ENCODE measurements around the gene RAB3IL1. TPM values are rescaled to one million over a fixed set of nuclear protein-coding genes. Genes with fewer than 3 reads are reported as not detected.

The RAB3IL1 gene
- total RNA-seq, 2 donors from 2014 or later, result 9.7 to 14.9 TPM

DNA sequence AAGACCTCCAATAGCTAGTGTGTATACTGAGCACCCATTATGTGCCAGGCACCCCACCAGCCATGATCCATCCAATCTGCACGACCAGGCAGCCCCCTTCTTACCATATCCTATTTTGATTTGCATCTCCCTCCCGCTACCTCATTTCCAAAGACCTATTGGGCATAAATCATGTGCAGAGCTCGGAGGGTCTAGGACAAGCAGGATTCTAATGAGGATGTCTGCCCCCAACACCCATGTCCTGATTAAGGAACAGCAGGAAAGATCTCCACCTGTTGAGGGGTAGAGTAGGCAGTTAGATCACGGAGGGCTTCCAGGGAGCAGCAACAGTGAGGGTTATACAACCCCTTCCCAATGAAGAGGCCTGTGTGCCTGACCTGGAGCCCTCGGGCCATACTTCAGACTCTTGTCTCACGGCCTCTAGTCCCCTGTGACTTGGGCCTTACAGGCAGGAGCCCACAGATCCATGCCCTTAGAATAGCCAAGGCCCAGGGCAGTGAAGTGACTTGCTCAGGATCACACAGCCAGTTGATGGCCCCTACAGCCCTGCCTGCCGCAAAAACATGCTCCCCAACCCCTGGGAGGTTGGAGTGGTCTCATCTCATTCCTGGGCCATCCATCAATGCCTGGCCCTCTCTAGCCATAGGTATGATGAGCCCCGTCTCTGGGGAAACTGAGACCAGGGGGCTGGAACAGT is 3.5 kb downstream of the RAB3IL1 start:
- TF ChIP-seq, protein P1, sequence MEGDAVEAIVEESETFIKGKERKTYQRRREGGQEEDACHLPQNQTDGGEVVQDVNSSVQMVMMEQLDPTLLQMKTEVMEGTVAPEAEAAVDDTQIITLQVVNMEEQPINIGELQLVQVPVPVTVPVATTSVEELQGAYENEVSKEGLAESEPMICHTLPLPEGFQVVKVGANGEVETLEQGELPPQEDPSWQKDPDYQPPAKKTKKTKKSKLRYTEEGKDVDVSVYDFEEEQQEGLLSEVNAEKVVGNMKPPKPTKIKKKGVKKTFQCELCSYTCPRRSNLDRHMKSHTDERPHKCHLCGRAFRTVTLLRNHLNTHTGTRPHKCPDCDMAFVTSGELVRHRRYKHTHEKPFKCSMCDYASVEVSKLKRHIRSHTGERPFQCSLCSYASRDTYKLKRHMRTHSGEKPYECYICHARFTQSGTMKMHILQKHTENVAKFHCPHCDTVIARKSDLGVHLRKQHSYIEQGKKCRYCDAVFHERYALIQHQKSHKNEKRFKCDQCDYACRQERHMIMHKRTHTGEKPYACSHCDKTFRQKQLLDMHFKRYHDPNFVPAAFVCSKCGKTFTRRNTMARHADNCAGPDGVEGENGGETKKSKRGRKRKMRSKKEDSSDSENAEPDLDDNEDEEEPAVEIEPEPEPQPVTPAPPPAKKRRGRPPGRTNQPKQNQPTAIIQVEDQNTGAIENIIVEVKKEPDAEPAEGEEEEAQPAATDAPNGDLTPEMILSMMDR (conservative IDR thresholded peaks at IDR 0.05), result no peak
- Mint-ChIP-seq H3K4me3 (no peak overlapping the region), H3K9me3 (no peaks in the 10 kb centered on the region), H3K27me3 (ENCODE audit: insufficient read depth) (peaks cover 20% of the 10 kb centered on the region), H3K27ac (no peak overlapping the region), H3K36me3 (ENCODE audit: low read depth) (no peaks in the 10 kb centered on the region), H3K4me1 (peaks cover 17% of the 10 kb centered on the region)
- no peaks in the 10 kb centered on the region for H3K9me3 ChIP-seq (ENCODE audit: control insufficient read depth, low read length)
- no peak overlapping the region for H3K9ac ChIP-seq (ENCODE audit: extremely low read depth, low read length, poor library complexity, severe bottlenecking)
- H3K27ac ChIP-seq (ENCODE audit: low read depth, low read length), result no peak overlapping the region
- peaks cover 10% of the 10 kb centered on the region for H3K27me3 ChIP-seq (ENCODE audit: control insufficient read depth, insufficient read depth, low read length, poor library complexity, severe bottlenecking)
- DNase-seq, result no peak
- peaks cover 2% of the 10 kb centered on the region for H3K4me1 ChIP-seq (ENCODE audit: control insufficient read depth, insufficient read depth, low read length)
- no peaks in the 10 kb centered on the region for H3K36me3 ChIP-seq (ENCODE audit: control insufficient read depth, insufficient read depth, low read length)
- H3K4me3 ChIP-seq (ENCODE audit: low read length), result no peak overlapping the region
- 82 to 90% methylated on average over 5 to 8 of the region's 8 CpGs for WGBS, 2 experiments (ENCODE audit: insufficient coverage in 1 of 2, insufficient read length in 1 of 2)

DNA sequence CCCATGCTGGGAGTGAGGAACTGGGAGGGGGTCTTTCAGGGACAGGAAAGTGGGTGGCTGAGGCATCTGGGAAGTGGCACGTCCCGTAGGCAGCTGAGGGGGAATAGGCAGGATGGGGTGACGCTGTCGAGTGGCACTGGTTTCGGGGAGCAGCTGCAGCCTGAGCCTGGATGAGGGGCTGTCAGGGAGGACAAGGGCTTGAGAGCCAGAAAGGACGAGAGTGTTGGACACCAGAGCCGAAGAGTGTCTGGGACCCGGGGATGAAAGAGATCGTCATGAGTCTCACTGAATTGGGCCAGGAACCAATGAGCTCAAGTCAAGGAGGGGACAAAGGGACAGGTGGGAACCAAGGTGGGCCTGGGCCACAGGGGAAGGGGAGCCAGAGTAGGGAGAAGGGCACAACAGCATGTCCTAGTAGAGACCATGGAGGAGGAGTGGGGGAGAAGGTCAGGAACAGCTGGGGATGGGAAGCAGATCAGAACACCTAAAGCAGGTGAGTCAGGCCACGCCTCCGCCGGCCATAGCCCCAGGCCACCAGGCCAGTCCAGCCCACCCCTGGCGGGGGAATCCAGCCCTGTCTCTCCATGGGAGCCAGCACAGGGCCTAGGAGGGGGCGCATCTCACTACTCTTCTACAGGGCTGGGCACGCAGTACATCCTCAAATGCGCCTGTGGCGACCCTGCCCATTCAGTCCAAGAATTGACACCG is 4.2 kb downstream of the RAB3IL1 start:
- Mint-ChIP-seq H3K27ac (no peak overlapping the region), H3K4me3 (no peak overlapping the region)
- WGBS, 2 experiments (ENCODE audit: insufficient coverage in 1 of 2, insufficient read length in 1 of 2), result 91 to 92% methylated on average over 16 to 18 of the region's 18 CpGs

DNA sequence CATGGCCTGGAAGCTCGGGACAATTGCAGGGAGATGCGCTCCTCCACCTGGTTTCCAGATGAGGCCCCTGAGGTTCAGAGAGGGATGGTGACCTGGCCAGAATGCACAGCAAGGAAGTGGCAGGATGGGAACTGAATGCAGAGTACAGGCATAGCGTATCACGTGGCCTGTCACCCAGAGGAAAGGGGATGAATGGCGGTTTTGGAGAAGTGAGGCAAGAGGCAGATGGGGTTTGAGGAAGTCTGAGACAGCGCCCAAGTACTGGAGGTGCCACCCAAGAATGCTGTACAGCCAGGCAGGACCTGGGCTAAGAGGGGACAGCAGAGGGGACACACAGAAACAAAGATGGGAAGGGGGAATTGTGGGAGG is 4.9 kb downstream of the RAB3IL1 start:
- peaks cover 6% of the 10 kb centered on the region for H3K4me1 ChIP-seq (ENCODE audit: control insufficient read depth, insufficient read depth, low read length)

More for the DNA sequence above, 4.2 kb downstream of the RAB3IL1 start:
- Histone ChIP-seq H3K36me3 (ENCODE audit: control insufficient read depth, insufficient read depth, low read length) (no peaks in the 10 kb centered on the region), H3K27ac (ENCODE audit: low read depth, low read length) (no peak overlapping the region), H3K9ac (ENCODE audit: extremely low read depth, low read length, poor library complexity, severe bottlenecking) (no peak overlapping the region), H3K4me1 (ENCODE audit: control insufficient read depth, insufficient read depth, low read length) (peaks cover 6% of the 10 kb centered on the region), H3K27me3 (ENCODE audit: control insufficient read depth, insufficient read depth, low read length, poor library complexity, severe bottlenecking) (peaks cover 6% of the 10 kb centered on the region), H3K4me3 (ENCODE audit: low read length) (no peak overlapping the region), H3K9me3 (ENCODE audit: control insufficient read depth, low read length) (no peaks in the 10 kb centered on the region)
- TF ChIP-seq, protein P1 (conservative IDR thresholded peaks at IDR 0.05), result no peak
- H3K4me1 Mint-ChIP-seq, result peaks cover 10% of the 10 kb centered on the region
- DNase-seq, result peak; percentile 44
- H3K9me3 Mint-ChIP-seq, result no peaks in the 10 kb centered on the region
- H3K27me3 Mint-ChIP-seq (ENCODE audit: insufficient read depth), result peaks cover 14% of the 10 kb centered on the region
- no peaks in the 10 kb centered on the region for H3K36me3 Mint-ChIP-seq (ENCODE audit: low read depth)

More for the DNA sequence above, 4.9 kb downstream of the RAB3IL1 start:
- no peak overlapping the region for H3K9ac ChIP-seq (ENCODE audit: extremely low read depth, low read length, poor library complexity, severe bottlenecking)
- peaks cover under 1% of the 10 kb centered on the region for H3K36me3 Mint-ChIP-seq (ENCODE audit: low read depth)
- TF ChIP-seq, protein P1 (conservative IDR thresholded peaks at IDR 0.05), result no peak
- H3K9me3 ChIP-seq (ENCODE audit: control insufficient read depth, low read length), result no peaks in the 10 kb centered on the region
- DNase-seq, result peak; percentile 31
- no peaks in the 10 kb centered on the region for H3K27me3 ChIP-seq (ENCODE audit: control insufficient read depth, insufficient read depth, low read length, poor library complexity, severe bottlenecking)
- H3K4me3 Mint-ChIP-seq, result no peak overlapping the region
- 92% methylated on average over 6 of the region's 6 CpGs for WGBS, 2 experiments (ENCODE audit: insufficient coverage in 1 of 2, insufficient read length in 1 of 2)
- no peak overlapping the region for H3K4me3 ChIP-seq (ENCODE audit: low read length)
- H3K9me3 Mint-ChIP-seq, result no peaks in the 10 kb centered on the region
- H3K27ac Mint-ChIP-seq, result no peak overlapping the region
- H3K36me3 ChIP-seq (ENCODE audit: control insufficient read depth, insufficient read depth, low read length), result no peaks in the 10 kb centered on the region
- no peak overlapping the region for H3K27ac ChIP-seq (ENCODE audit: low read depth, low read length)
- peaks cover 8% of the 10 kb centered on the region for H3K27me3 Mint-ChIP-seq (ENCODE audit: insufficient read depth)
- H3K4me1 Mint-ChIP-seq, result peaks cover 4% of the 10 kb centered on the region

All from endodermal cell (in vitro differentiated cells).